ENCODE measurements around the gene NFU1. TPM values are rescaled to one million over a fixed set of nuclear protein-coding genes. Genes with fewer than 3 reads are reported as not detected.

The NFU1 gene
- total and polyA plus RNA-seq, 12 donors: 47.3 to 117 (median 55.6) TPM

GRCh38 chr2:69348781-69349180, 88.5 kb downstream of the NFU1 start:
- no peak overlapping the region for H3K4me3 ChIP-seq
- intact Hi-C loops (cut with DNase I): no loop called here
- no peak for DNase-seq
- H3K27ac ChIP-seq: no peak overlapping the region
- H3K4me1 ChIP-seq (replicated peaks in 1 of 2): no peaks in the 10 kb centered on the region
- no peak for TF ChIP-seq CTCF (IDR thresholded peaks at IDR 0.05)
- no peak for TF ChIP-seq POLR2A (IDR thresholded peaks at IDR 0.05)
- no peaks in the 10 kb centered on the region for H3K9me3 ChIP-seq (replicated peaks in 1 of 3)
- H3K27me3 ChIP-seq: no peaks in the 10 kb centered on the region
- H3K36me3 ChIP-seq (replicated peaks in 1 of 2): peaks cover 0 to 63% of the 10 kb centered on the region in 2 donors
- WGBS, 4 donors: 92 to 100% (median 97%) methylated on average over 1 of the region's 1 CpG

Other genes with a start within 250 kb of the NFU1 start
- 10 to 100 TPM; 23.5 to 96.5 (median 30.3) TPM for gene GFPT1, start 50.2 kb downstream of the NFU1 start, total RNA-seq
- 10 to 100 TPM in 1 of 3 donors, 1 to 10 TPM in 2; 5.5 to 47.1 (median 5.8) TPM for gene GFPT1, start 50.2 kb downstream of the NFU1 start, polyA plus RNA-seq
- 100 to 1,000 TPM in 1 of 9 donors, 10 to 100 TPM in 8; 44.1 to 106 (median 79.6) TPM for gene AAK1, start 206.3 kb upstream of the NFU1 start, total RNA-seq
- gene AAK1, start 206.3 kb upstream of the NFU1 start, polyA plus RNA-seq: 10 to 100 TPM; 26.2 to 39.8 (median 37.4) TPM